Uterus (tissue), 4 donors: ENCODE data around the gene MYH15. TPM values are rescaled to one million over a fixed set of nuclear protein-coding genes. Genes with fewer than 3 reads are reported as not detected.

ENCODE experiments used
- DNase-seq, 2 donors: peaks; one replicate each; pipeline ENCODE4 v3.0.0-alpha.2; 2019 to 2020
- H3K27ac ChIP-seq, 2 donors: fragments of 200-600 bp; sonication (generic); 1 replicate in 1 of 2; 2 replicates in 1 of 2; pipeline ENCODE4 v1.5.1; 2016 to 2018
- H3K27me3 ChIP-seq, 2 donors: fragments of 200-600 bp; sonication (generic); one replicate each; pipeline ENCODE4 v1.5.1; 2018 to 2019; ENCODE audit warnings: control low read depth in 1 of 2
- H3K36me3 ChIP-seq, 2 donors: fragments of 200-600 bp; sonication (generic); one replicate each; pipeline ENCODE4 v1.5.1; 2019; ENCODE audit warnings: control low read depth in 1 of 2
- H3K4me1 ChIP-seq, 2 donors: fragments of 200-600 bp; sonication (generic); one replicate each; pipeline ENCODE4 v1.5.1; 2018 to 2019; ENCODE audit warnings: control low read depth in 1 of 2
- H3K4me3 ChIP-seq, 2 donors: fragments of 200-600 bp; sonication (generic); 1 replicate in 1 of 2; 2 replicates in 1 of 2; pipeline ENCODE4 v1.5.1; 2018 to 2019; ENCODE audit warnings: mild to moderate bottlenecking in 1 of 2
- H3K9me3 ChIP-seq, 2 donors: fragments of 200-600 bp; sonication (generic); one replicate each; pipeline ENCODE4 v1.5.1; 2019; ENCODE audit warnings: control low read depth in 1 of 2
- POLR2A ChIP-seq, 2 donors: fragments of 450-650 bp; IDR thresholded peaks; one replicate each; pipeline ENCODE4 v1.6.1; 2016; ENCODE audit warnings: antibody characterized with exemption in 2 of 2, mild to moderate bottlenecking in 1 of 2, moderate library complexity in 1 of 2
- intact Hi-C: fragments of 100-400 bp; cut with DNase I; formaldehyde crosslinking; loops from one replicate; pipeline ENCODE4 v1.15.1; 2023; ENCODE audit warnings: low total_unique reads
- total RNA-seq, 4 donors: library from RNA; depleted of rRNA in 3 of 4; stranded (reverse); fragments of >200 nt in 3 of 4; gene quantifications; one replicate each; pipeline versions ENCODE4 v1.1.0 to v1.2.4, GENCODE V29; 2014 to 2023
- TF ChIP-seq, protein P1 (sequence below), 4 experiments: fragments of 200-600 bp in 2 of 4; fragments of 450-650 bp in 2 of 4; sonication (generic) in 2 of 4; IDR thresholded peaks; one replicate each; pipeline ENCODE4 v1.5.1; 2016 to 2019; ENCODE audit warnings: antibody characterized with exemption in 4 of 4, mild to moderate bottlenecking in 2 of 4, moderate library complexity in 1 of 4
- donor health status: DM: yes; HTN: yes; CAD: no.

MYH15 gene
- total RNA-seq, 4 donors from 2014 or later: 0.12 to 0.62 TPM; not detected in 2

- H3K27ac ChIP-seq: no peak overlapping the region
- no peaks in the 10 kb centered on the region for H3K27me3 ChIP-seq
- intact Hi-C loops: no loop called here
- no peak for TF ChIP-seq POLR2A (IDR thresholded peaks at IDR 0.05)
- H3K9me3 ChIP-seq: no peaks in the 10 kb centered on the region
- no peaks in the 10 kb centered on the region for H3K36me3 ChIP-seq
- no peak overlapping the region for H3K4me3 ChIP-seq
- no peaks in the 10 kb centered on the region for H3K4me1 ChIP-seq
- DNase-seq: no peak
Measured at GRCh38 chr3:108396336-108396735, 114.1 kb downstream of the MYH15 start.

- Histone ChIP-seq H3K4me1 (no peaks in the 10 kb centered on the region), H3K9me3 (no peaks in the 10 kb centered on the region), H3K36me3 (no peaks in the 10 kb centered on the region), H3K4me3 (no peak overlapping the region), H3K27me3 (no peaks in the 10 kb centered on the region), H3K27ac (no peak overlapping the region)
- no peak for TF ChIP-seq POLR2A (IDR thresholded peaks at IDR 0.05)
- TF ChIP-seq, protein P1, sequence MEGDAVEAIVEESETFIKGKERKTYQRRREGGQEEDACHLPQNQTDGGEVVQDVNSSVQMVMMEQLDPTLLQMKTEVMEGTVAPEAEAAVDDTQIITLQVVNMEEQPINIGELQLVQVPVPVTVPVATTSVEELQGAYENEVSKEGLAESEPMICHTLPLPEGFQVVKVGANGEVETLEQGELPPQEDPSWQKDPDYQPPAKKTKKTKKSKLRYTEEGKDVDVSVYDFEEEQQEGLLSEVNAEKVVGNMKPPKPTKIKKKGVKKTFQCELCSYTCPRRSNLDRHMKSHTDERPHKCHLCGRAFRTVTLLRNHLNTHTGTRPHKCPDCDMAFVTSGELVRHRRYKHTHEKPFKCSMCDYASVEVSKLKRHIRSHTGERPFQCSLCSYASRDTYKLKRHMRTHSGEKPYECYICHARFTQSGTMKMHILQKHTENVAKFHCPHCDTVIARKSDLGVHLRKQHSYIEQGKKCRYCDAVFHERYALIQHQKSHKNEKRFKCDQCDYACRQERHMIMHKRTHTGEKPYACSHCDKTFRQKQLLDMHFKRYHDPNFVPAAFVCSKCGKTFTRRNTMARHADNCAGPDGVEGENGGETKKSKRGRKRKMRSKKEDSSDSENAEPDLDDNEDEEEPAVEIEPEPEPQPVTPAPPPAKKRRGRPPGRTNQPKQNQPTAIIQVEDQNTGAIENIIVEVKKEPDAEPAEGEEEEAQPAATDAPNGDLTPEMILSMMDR (IDR thresholded peaks at IDR 0.05): no peak
- intact Hi-C loops: no loop called here
- DNase-seq: no peak
Measured at GRCh38 chr3:108394563-108394962, 115.8 kb downstream of the MYH15 start.

DNA sequence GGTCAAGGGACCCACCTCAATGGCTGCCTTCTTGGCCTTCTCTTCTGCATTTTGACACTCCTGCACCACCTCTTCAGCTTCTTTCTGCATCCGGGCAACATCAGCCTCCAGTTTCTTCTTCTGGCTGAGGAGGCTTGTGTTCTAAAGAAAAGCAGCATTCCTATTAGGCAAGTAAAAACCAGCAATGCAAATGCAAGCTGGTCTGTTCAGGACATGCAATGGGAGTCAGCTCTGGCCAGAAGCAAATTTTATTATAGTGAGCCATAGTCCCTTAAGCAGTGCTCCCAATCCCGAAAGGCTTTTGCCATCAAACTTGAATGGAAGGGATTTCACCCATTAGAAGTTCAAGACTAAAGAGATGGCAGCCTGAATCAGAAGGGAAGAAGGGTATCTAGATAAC is 116.4 kb downstream of the MYH15 start:
- Histone ChIP-seq H3K4me1 (no peaks in the 10 kb centered on the region), H3K9me3 (no peaks in the 10 kb centered on the region), H3K27ac (no peak overlapping the region), H3K36me3 (no peaks in the 10 kb centered on the region), H3K4me3 (no peak overlapping the region), H3K27me3 (no peaks in the 10 kb centered on the region)
- intact Hi-C loops: no loop called here
- no peak for DNase-seq
- TF ChIP-seq, protein P1 (IDR thresholded peaks at IDR 0.05): no peak
- TF ChIP-seq POLR2A (IDR thresholded peaks at IDR 0.05): no peak

DNA sequence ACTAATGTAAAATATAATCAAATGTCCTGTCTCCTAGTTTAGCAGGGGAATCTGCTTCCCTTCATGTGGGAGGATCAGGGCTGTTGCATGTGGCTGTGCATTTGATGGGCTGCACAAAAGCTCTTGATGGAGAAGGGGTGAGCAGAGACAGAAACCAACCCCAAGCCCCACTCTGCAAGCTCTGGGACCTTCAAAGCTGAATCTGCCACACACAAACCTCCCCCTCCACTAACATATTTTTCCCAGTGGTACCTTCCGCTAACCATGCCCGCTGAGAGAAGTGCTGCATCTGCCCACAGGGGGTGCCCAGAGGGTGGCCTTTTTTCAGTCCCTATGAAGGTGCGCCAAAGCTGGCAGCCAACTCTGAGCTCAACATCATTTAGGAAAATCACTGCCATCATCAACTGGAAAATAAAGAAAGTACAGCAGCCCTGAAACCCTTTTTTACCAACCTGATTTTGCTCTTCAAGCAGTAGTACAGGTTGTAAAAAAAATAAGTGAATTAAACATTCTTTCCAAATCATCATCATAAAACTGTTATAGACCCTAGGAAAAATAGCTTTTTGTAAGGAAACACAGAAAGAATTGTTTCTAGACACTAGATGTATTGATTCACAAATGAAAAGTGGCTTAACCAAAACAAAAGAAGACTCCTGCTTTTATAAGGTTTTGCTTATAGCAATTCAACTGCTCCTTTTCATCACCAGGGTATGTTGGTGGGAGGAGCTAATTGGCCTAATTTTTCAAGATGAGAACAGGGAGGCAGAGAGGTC is 117.1 kb downstream of the MYH15 start:
- no peak overlapping the region for H3K4me3 ChIP-seq
- no peaks in the 10 kb centered on the region for H3K27me3 ChIP-seq
- no peaks in the 10 kb centered on the region for H3K9me3 ChIP-seq
- TF ChIP-seq, protein P1 (IDR thresholded peaks at IDR 0.05): no peak
- TF ChIP-seq POLR2A (IDR thresholded peaks at IDR 0.05): no peak
- DNase-seq: no peak
- no peak overlapping the region for H3K27ac ChIP-seq
- no peaks in the 10 kb centered on the region for H3K4me1 ChIP-seq
- intact Hi-C loops: no loop called here
- H3K36me3 ChIP-seq: no peaks in the 10 kb centered on the region

DNA sequence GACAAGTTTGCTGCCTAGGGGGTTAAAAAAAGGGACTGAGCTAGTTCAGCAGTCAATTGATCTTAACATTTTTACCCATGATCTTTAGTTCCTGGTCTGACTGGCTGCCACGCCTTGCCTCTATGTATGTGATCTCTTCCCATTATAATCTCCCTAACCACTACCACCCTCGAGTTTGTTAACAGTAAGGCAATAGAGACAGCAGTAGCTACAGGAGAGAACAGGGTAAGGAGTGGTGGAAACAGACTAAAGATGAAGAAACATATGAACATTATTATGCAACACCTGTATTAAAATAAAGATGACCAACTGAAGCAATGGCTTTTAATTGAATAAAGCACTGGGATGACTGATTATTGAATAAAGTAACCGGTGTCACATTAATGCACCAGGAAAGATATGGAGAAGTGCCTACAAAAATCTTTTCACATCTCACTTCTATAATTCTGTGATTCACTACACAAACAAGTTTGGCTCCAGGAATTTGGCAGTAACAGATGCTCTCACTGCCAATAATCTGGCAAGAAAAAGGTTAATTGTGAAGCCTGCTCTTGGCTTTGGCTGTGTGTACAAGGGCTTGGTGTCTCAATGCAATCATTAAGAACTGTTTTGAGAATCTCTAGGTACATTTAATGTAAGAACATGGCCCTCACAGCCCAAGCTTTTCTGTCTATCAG is 118.3 kb downstream of the MYH15 start:
- no peak overlapping the region for H3K4me3 ChIP-seq

More for the DNA sequence above, 118.3 kb downstream of the MYH15 start:
- no peaks in the 10 kb centered on the region for H3K27me3 ChIP-seq
- H3K36me3 ChIP-seq: no peaks in the 10 kb centered on the region
- no peaks in the 10 kb centered on the region for H3K9me3 ChIP-seq
- no peak for DNase-seq
- TF ChIP-seq, protein P1 (IDR thresholded peaks at IDR 0.05): no peak
- no peak for TF ChIP-seq POLR2A (IDR thresholded peaks at IDR 0.05)
- H3K27ac ChIP-seq: no peak overlapping the region
- intact Hi-C loops: no loop called here
- no peaks in the 10 kb centered on the region for H3K4me1 ChIP-seq
